Measurements from ENCODE around the gene UBE2Q1.

Gene UBE2Q1

GRCh38 chr1:154557939-154558719 is at the start of gene UBE2Q1:
Gene UBE2Q1, minus strand, starts transcription at chr1:154558662. Its CDS starts 109 bp downstream, at chr1:154558553.
- in situ Hi-C loops (cut with HindIII; ENCODE audit: low sequenced_read_pairs), result loop anchor here (5.0 kb wide), 1 partner anchor 76 kb away; no protein-coding TSS in a partner anchor

GRCh38 chr1:154607609-154608396 is 49.3 kb upstream of the UBE2Q1 start, which contains the start of gene ADAR:
Gene ADAR, minus strand, starts transcription at chr1:154608186. Its CDS starts 180 bp downstream, at chr1:154608006.
- in situ Hi-C loops (cut with HindIII; ENCODE audit: low sequenced_read_pairs), result no loop called here

- in situ Hi-C loops (cut with HindIII; ENCODE audit: low sequenced_read_pairs), result no loop called here
Measured at GRCh38 chr1:154607106-154607608, 48.7 kb upstream of the UBE2Q1 start.

- in situ Hi-C loops (cut with HindIII; ENCODE audit: low sequenced_read_pairs), result no loop called here
Measured at GRCh38 chr1:154605534-154605933, 47.1 kb upstream of the UBE2Q1 start.

- in situ Hi-C loops (cut with HindIII; ENCODE audit: low sequenced_read_pairs), result no loop called here
Measured at GRCh38 chr1:154603317-154603716, 44.9 kb upstream of the UBE2Q1 start.

- in situ Hi-C loops (cut with HindIII; ENCODE audit: low sequenced_read_pairs), result no loop called here
Measured at GRCh38 chr1:154599658-154600057, 41.2 kb upstream of the UBE2Q1 start.

- in situ Hi-C loops (cut with HindIII; ENCODE audit: low sequenced_read_pairs), result no loop called here
Measured at GRCh38 chr1:154598871-154599635, 40.6 kb upstream of the UBE2Q1 start.

GRCh38 chr1:154595621-154596020 is 37.2 kb upstream of the UBE2Q1 start:
- in situ Hi-C loops (cut with HindIII; ENCODE audit: low sequenced_read_pairs), result no loop called here

- in situ Hi-C loops (cut with HindIII; ENCODE audit: low sequenced_read_pairs), result no loop called here
Measured at GRCh38 chr1:154594811-154595210, 36.3 kb upstream of the UBE2Q1 start.

GRCh38 chr1:154593390-154593789 is 34.9 kb upstream of the UBE2Q1 start:
- in situ Hi-C loops (cut with HindIII; ENCODE audit: low sequenced_read_pairs), result no loop called here

- in situ Hi-C loops (cut with HindIII; ENCODE audit: low sequenced_read_pairs), result no loop called here
Measured at GRCh38 chr1:154591206-154591605, 32.7 kb upstream of the UBE2Q1 start.

GRCh38 chr1:154590756-154591155 is 32.3 kb upstream of the UBE2Q1 start:
- in situ Hi-C loops (cut with HindIII; ENCODE audit: low sequenced_read_pairs), result no loop called here

- in situ Hi-C loops (cut with HindIII; ENCODE audit: low sequenced_read_pairs), result no loop called here
Measured at GRCh38 chr1:154589780-154590179, 31.3 kb upstream of the UBE2Q1 start.

- in situ Hi-C loops (cut with HindIII; ENCODE audit: low sequenced_read_pairs), result no loop called here
Measured at GRCh38 chr1:154586641-154587040, 28.2 kb upstream of the UBE2Q1 start.

GRCh38 chr1:154586231-154586630 is 27.8 kb upstream of the UBE2Q1 start:
- in situ Hi-C loops (cut with HindIII; ENCODE audit: low sequenced_read_pairs), result no loop called here

GRCh38 chr1:154584267-154584994 is 26.0 kb upstream of the UBE2Q1 start:
- in situ Hi-C loops (cut with HindIII; ENCODE audit: low sequenced_read_pairs), result no loop called here

- in situ Hi-C loops (cut with HindIII; ENCODE audit: low sequenced_read_pairs), result no loop called here
Measured at GRCh38 chr1:154583773-154584172, 25.3 kb upstream of the UBE2Q1 start.

GRCh38 chr1:154582885-154583284 is 24.4 kb upstream of the UBE2Q1 start:
- in situ Hi-C loops (cut with HindIII; ENCODE audit: low sequenced_read_pairs), result no loop called here

GRCh38 chr1:154581766-154582165 is 23.3 kb upstream of the UBE2Q1 start:
- in situ Hi-C loops (cut with HindIII; ENCODE audit: low sequenced_read_pairs), result no loop called here

- in situ Hi-C loops (cut with HindIII; ENCODE audit: low sequenced_read_pairs), result no loop called here
Measured at GRCh38 chr1:154579374-154579773, 20.9 kb upstream of the UBE2Q1 start.
